K562 (cell line): Measurements from ENCODE around the gene CD300A. TPM values are rescaled to one million over a fixed set of nuclear protein-coding genes. Genes with fewer than 3 reads are reported as not detected.
A peak's percentile ranks its signal among the peaks of the same experiment; 100 is the strongest.

Experiments used
- ATAC-seq: fragments of 200-7000 bp; cut with Tn5 transposase; 3 replicates; pipeline ENCODE4 v1.9.1; 2020; ENCODE audit warnings: moderate library complexity
- BruUV-seq: library from RNA; stranded (reverse); fragments of 400-500 nt; replicated peaks from 2 replicates; lab custom pipeline; 2021; lab: Mats Ljungman, UMichigan
- CTCF ChIA-PET: fragments of 300-600 bp; formaldehyde crosslinking; extraction: SDS; loops from one replicate; lab custom pipeline; 2021; ENCODE audit warnings: low intra/inter-chr PET ratio; lab: Yijun Ruan, JAX
- POLR2A ChIA-PET: fragments of 300-600, 350-650 bp; sonication (Branson Sonifier 250); formaldehyde crosslinking; extraction: SDS; loops from one replicate; lab custom pipeline; 2021; ENCODE audit warnings: antibody characterized with exemption, inconsistent platforms; lab: Yijun Ruan, JAX
- DNase-seq, 4 experiments: peaks; one replicate each; pipeline versions ENCODE4 v3.0.0 to v3.0.0-alpha.2; 2011 to 2018; ENCODE audit warnings: low spot score in 3 of 4, mixed read lengths in 3 of 4; ENCODE audit errors: extremely low read depth in 1 of 4
- FAIRE-seq: peaks from 2 replicates; lab custom pipeline; 2011; peaks lifted over from hg19 to GRCh38; lab: Jason Lieb, UNC
- H2AFZ ChIP-seq: 2 replicates; pipeline ENCODE4 v1.6.0; 2011; ENCODE audit warnings: low read depth, low read length, control low read depth, inconsistent platforms
- H3K27ac ChIP-seq: fragments of 200-600 bp; 3 replicates; pipeline ENCODE4 v1.8.0; 2011; ENCODE audit warnings: low read depth, mild to moderate bottlenecking, control low read depth, inconsistent platforms, low read length, moderate library complexity, mixed read lengths; ENCODE audit errors: extremely low read depth
- H3K27me3 ChIP-seq, 2 experiments: fragments of 300-600 bp in 1 of 2; 2 replicates in 1 of 2; 3 replicates in 1 of 2; pipeline versions ENCODE4 v1.6.0 to v1.8.0; 2011; ENCODE audit warnings: inconsistent platforms in 2 of 2, low read length in 2 of 2, mild to moderate bottlenecking in 1 of 2, mixed read lengths in 1 of 2, moderate library complexity in 1 of 2; ENCODE audit not compliant: control insufficient read depth in 2 of 2, insufficient read depth in 2 of 2
- H3K36me3 ChIP-seq: fragments of 300-600 bp; 3 replicates; pipeline ENCODE4 v1.8.0; 2011; ENCODE audit warnings: mild to moderate bottlenecking, low read length, inconsistent platforms; ENCODE audit not compliant: control insufficient read depth, insufficient read depth
- H3K4me1 ChIP-seq, 2 experiments: fragments of 200-600 bp in 1 of 2; replicated peaks in 1 of 2; 2 replicates in 1 of 2; 3 replicates in 1 of 2; pipeline versions ENCODE4 v1.5.1 to v1.8.0; 2011; ENCODE audit warnings: inconsistent platforms in 2 of 2, low read length in 2 of 2, mild to moderate bottlenecking in 1 of 2, mixed read lengths in 1 of 2, moderate library complexity in 1 of 2; ENCODE audit not compliant: control insufficient read depth in 2 of 2, insufficient read depth in 2 of 2
- H3K4me2 ChIP-seq: 2 replicates; pipeline ENCODE4 v1.6.1; 2011; ENCODE audit warnings: low read length, control low read depth, inconsistent platforms, mixed read lengths; ENCODE audit not compliant: insufficient read depth
- H3K4me3 ChIP-seq: fragments of 200-600 bp; sonication (generic), shearing (Covaris generic); 2 replicates; pipeline ENCODE4 v1.5.1; 2016; ENCODE audit warnings: control low read depth, inconsistent platforms
- H3K79me2 ChIP-seq: fragments of 200-600 bp; 3 replicates; pipeline ENCODE4 v1.8.0; 2011; ENCODE audit warnings: low read length, inconsistent platforms; ENCODE audit not compliant: control insufficient read depth, insufficient read depth
- H3K9ac ChIP-seq, 2 experiments: 2 replicates each; pipeline versions ENCODE4 v1.6.0 to v1.6.1; 2011; ENCODE audit warnings: low read depth in 2 of 2, low read length in 2 of 2, control low read depth in 1 of 2, inconsistent platforms in 1 of 2, mild to moderate bottlenecking in 1 of 2, mixed read lengths in 1 of 2; ENCODE audit not compliant: insufficient read depth in 1 of 2
- H3K9me1 ChIP-seq: one replicate; pipeline ENCODE4 v1.6.0; 2011; ENCODE audit warnings: inconsistent platforms, mild to moderate bottlenecking, low read length, moderate library complexity; ENCODE audit not compliant: control insufficient read depth, insufficient read depth
- H3K9me3 ChIP-seq: replicated peaks from 2 replicates; pipeline ENCODE4 v1.5.1; 2011; ENCODE audit warnings: low read depth, low read length, inconsistent platforms; ENCODE audit not compliant: control insufficient read depth, insufficient read depth
- H4K20me1 ChIP-seq: replicated peaks from 2 replicates; pipeline ENCODE4 v1.6.1; 2011; ENCODE audit warnings: low read length, inconsistent platforms, mixed read lengths; ENCODE audit not compliant: control insufficient read depth, insufficient read depth
- CBFA2T2 ChIP-seq: fragments of 450-650 bp; conservative IDR thresholded peaks from 2 replicates; pipeline ENCODE4 v1.6.1; 2017; ENCODE audit warnings: mild to moderate bottlenecking
- CBX2 ChIP-seq: fragments of 200-600 bp; sonication (generic); IDR thresholded peaks from one replicate; pipeline ENCODE4 v1.6.1; 2012; ENCODE audit warnings: mild to moderate bottlenecking, low read length, inconsistent platforms; ENCODE audit not compliant: insufficient read depth, poor library complexity, severe bottlenecking
- TEAD1 ChIP-seq, 2 experiments: fragments of 450-650 bp in 1 of 2; sonication (generic) in 1 of 2; formaldehyde crosslinking; IDR thresholded peaks; 2 replicates each; pipeline versions ENCODE4 v1.4.0 to v1.8.0; 2020 to 2022; ENCODE audit warnings: mild to moderate bottlenecking in 2 of 2, missing genetic modification reagents in 1 of 2
- WGBS: fragments of 100-300 bp; shearing (Covaris generic); methylation state at CpG from one replicate; pipeline ENCODE4 v1.1.6; 2016; ENCODE audit warnings: low coverage, mixed read lengths; ENCODE audit not compliant: insufficient coverage; ENCODE audit errors: missing lambda C conversion rate; 5-methylcytosine and 5-hydroxymethylcytosine counted together
- in situ Hi-C: fragments of 300-500 bp; cut with MboI; formaldehyde crosslinking; loops from 4 replicates; pipeline ENCODE4 v1.15.0; 2018; ENCODE audit warnings: inconsistent platforms, mixed read lengths
- intact Hi-C: fragments of 100-400 bp; cut with micrococcal nuclease; formaldehyde crosslinking; loops from 2 replicates; pipeline ENCODE4 v1.14.2; 2022
- polyA plus RNA-seq, 8 experiments: library from polyadenylated mRNA; depleted of rRNA in 4 of 8; stranded (reverse) in 5 of 8; unstranded in 3 of 8; fragments of >200 nt; fragmentation: Nextera tagmentation in 2 of 8; fragmentation: Illumina TruSeq in 1 of 8; extraction: Ambion mirVana in 2 of 8; extraction: Trizol in 1 of 8; gene quantifications; 2 replicates each; pipeline versions ENCODE4 v1.2.1 to v1.2.3, GENCODE V29; 2011 to 2014; ENCODE audit warnings: inconsistent platforms in 1 of 8, missing spikeins in 1 of 8
- total RNA-seq, 7 experiments: library from RNA; depleted of rRNA in 6 of 7; stranded (reverse); fragments of >200 nt in 6 of 7; fragmentation: Illumina TruSeq in 2 of 7; extraction: Trizol in 2 of 7; gene quantifications; 2 replicates each; pipeline versions ENCODE4 v1.2.1 to v1.2.3, GENCODE V29; 2011 to 2021; ENCODE audit warnings: low replicate concordance in 1 of 7
- TF ChIP-seq, protein P1 (sequence below): fragments of 450-650 bp; IDR thresholded peaks from one replicate; pipeline ENCODE4 v1.6.1; 2018; ENCODE audit warnings: mild to moderate bottlenecking, moderate library complexity; ENCODE audit not compliant: partially characterized antibody
- TF ChIP-seq, protein P2 (sequence below): sonication (generic); IDR thresholded peaks from 2 replicates; pipeline ENCODE4 v1.6.1; 2016

CD300A gene
- total and polyA plus RNA-seq, 9 of the 15 experiments (the other 6 are each of a cell fraction or from before 2014, with no cell fraction given): 0.21 to 1.7 (median 0.41) TPM; not detected in 1

DNA sequence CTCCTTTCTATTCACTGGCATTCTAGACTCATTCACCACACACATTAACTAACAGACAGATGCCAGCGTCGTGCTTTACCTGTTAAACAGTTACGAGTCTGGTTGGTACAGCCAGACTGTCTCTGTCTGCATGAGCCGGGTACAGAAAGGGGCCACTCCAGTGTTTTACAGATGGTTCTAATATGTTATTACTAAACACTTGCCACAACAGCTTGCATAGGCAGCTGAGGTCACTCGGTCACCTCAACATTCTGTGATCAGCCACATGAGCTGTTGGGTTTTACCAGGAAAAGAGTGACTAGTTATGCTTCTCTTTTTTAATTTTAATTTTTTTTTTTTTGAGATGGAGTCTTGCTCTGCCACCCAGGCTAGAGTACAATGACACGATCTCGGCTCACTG, 25.2 kb downstream of the CD300A start:
- no TSS peak for BruUV-seq

More for the DNA sequence above, 25.2 kb downstream of the CD300A start:
- H3K9me1 ChIP-seq: no peaks in the 10 kb centered on the region
- FAIRE-seq: no peak
- H3K27ac ChIP-seq: no peak overlapping the region
- H4K20me1 ChIP-seq: no peaks in the 10 kb centered on the region
- no peak for ATAC-seq
- POLR2A ChIA-PET: no interaction called here
- no peaks in the 10 kb centered on the region for H3K79me2 ChIP-seq
- H3K4me3 ChIP-seq: no peak overlapping the region
- CTCF ChIA-PET: interaction anchor here (3.6 kb wide), 1 partner anchor 111 kb away, joined by 37 read pairs; no protein-coding TSS in a partner anchor
- H3K27me3 ChIP-seq: peaks cover 0 to 15% of the 10 kb centered on the region in 2 experiments; a peak in 1 of 5 replicates
- H2AFZ ChIP-seq: no peak overlapping the region
- in situ Hi-C loops (loop anchor here (5.0 kb wide), 1 partner anchor 114 kb away; no protein-coding TSS in a partner anchor), intact Hi-C loops (loop anchor here (2.0 to 5.0 kb wide), 2 partner anchors 111 to 124 kb away; partner anchors contain the start of gene GPR142)
- peak in 1 of 4 experiments; percentile 1 for DNase-seq
- no peaks in the 10 kb centered on the region for H3K4me1 ChIP-seq
- no peaks in the 10 kb centered on the region for H3K36me3 ChIP-seq
- H3K9me3 ChIP-seq: no peaks in the 10 kb centered on the region
- H3K9ac ChIP-seq: no peak overlapping the region
- H3K4me2 ChIP-seq: no peak overlapping the region
- 1% methylated on average over 7 of the region's 7 CpGs for WGBS
- no peak for TF ChIP-seq CBFA2T2
- TF ChIP-seq, protein P1, sequence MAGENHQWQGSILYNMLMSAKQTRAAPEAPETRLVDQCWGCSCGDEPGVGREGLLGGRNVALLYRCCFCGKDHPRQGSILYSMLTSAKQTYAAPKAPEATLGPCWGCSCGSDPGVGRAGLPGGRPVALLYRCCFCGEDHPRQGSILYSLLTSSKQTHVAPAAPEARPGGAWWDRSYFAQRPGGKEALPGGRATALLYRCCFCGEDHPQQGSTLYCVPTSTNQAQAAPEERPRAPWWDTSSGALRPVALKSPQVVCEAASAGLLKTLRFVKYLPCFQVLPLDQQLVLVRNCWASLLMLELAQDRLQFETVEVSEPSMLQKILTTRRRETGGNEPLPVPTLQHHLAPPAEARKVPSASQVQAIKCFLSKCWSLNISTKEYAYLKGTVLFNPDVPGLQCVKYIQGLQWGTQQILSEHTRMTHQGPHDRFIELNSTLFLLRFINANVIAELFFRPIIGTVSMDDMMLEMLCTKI: no peak
- TF ChIP-seq, protein P2, sequence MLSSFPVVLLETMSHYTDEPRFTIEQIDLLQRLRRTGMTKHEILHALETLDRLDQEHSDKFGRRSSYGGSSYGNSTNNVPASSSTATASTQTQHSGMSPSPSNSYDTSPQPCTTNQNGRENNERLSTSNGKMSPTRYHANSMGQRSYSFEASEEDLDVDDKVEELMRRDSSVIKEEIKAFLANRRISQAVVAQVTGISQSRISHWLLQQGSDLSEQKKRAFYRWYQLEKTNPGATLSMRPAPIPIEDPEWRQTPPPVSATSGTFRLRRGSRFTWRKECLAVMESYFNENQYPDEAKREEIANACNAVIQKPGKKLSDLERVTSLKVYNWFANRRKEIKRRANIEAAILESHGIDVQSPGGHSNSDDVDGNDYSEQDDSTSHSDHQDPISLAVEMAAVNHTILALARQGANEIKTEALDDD: peak; percentile 21; the same call in 1 of the 2 replicates
- TF ChIP-seq CBX2: no peak
- TF ChIP-seq TEAD1 (CRISPR knock-in tag; IDR thresholded peaks at IDR 0.05): no peak
